Activated CD8-positive, alpha-beta T cell treated with anti-CD3 and anti-CD28 coated beads for 36 hours (primary cell): ENCODE measurements around the gene AGPAT2. TPM values are rescaled to one million over a fixed set of nuclear protein-coding genes. Genes with fewer than 3 reads are reported as not detected.
A peak's percentile ranks its signal among the peaks of the same experiment; 100 is the strongest.

Experiments
- ATAC-seq: fragments of 200-7000 bp; cut with Tn5 transposase; one replicate; pipeline ENCODE4 v1.10.0; 2021; ENCODE audit warnings: mild to moderate bottlenecking, moderate library complexity
- CTCF ChIA-PET: fragments of 350-600 bp; sonication (Branson Sonifier 250); formaldehyde crosslinking; loops from one replicate; lab custom pipeline; 2021; ENCODE audit warnings: antibody characterized with exemption; lab: Charles Lee
- POLR2A ChIA-PET: fragments of 350-600 bp; sonication (Branson Sonifier 250); formaldehyde crosslinking; loops from one replicate; lab custom pipeline; 2021; ENCODE audit warnings: antibody characterized with exemption; lab: Charles Lee
- DNase-seq: peaks from one replicate; pipeline ENCODE4 v3.0.0-alpha.2; 2020
- H3K27ac Mint-ChIP-seq: one replicate; pipeline ENCODE4 v1.8.0; 2021; ENCODE audit warnings: mild to moderate bottlenecking, mixed read lengths
- H3K27me3 Mint-ChIP-seq: one replicate; pipeline ENCODE4 v1.8.0; 2021; ENCODE audit warnings: mixed read lengths
- H3K36me3 Mint-ChIP-seq: one replicate; pipeline ENCODE4 v1.8.0; 2021; ENCODE audit warnings: low read depth, mixed read lengths
- H3K4me1 Mint-ChIP-seq: one replicate; pipeline ENCODE4 v1.8.0; 2021; ENCODE audit warnings: low read depth, mixed read lengths
- H3K4me3 Mint-ChIP-seq: one replicate; pipeline ENCODE4 v1.8.0; 2021; ENCODE audit warnings: mild to moderate bottlenecking, moderate library complexity, mixed read lengths
- H3K9me3 Mint-ChIP-seq: one replicate; pipeline ENCODE4 v1.8.0; 2021; ENCODE audit warnings: mixed read lengths
- intact Hi-C: fragments of 100-400 bp; cut with micrococcal nuclease; formaldehyde crosslinking; loops from one replicate; pipeline ENCODE4 v1.10.0; 2022
- total RNA-seq, 2 experiments: library from RNA; stranded (reverse); gene quantifications; one replicate each; pipeline ENCODE4 v1.2.3, GENCODE V29; 2021
- TF ChIP-seq, protein P1 (sequence below): fragments of 200-600 bp; IDR thresholded peaks from one replicate; pipeline ENCODE4 v1.8.0; 2022; ENCODE audit warnings: antibody characterized with exemption, mild to moderate bottlenecking

AGPAT2 gene
- total RNA-seq, 2 experiments from 2014 or later, result 11.3 to 11.8 TPM

DNA sequence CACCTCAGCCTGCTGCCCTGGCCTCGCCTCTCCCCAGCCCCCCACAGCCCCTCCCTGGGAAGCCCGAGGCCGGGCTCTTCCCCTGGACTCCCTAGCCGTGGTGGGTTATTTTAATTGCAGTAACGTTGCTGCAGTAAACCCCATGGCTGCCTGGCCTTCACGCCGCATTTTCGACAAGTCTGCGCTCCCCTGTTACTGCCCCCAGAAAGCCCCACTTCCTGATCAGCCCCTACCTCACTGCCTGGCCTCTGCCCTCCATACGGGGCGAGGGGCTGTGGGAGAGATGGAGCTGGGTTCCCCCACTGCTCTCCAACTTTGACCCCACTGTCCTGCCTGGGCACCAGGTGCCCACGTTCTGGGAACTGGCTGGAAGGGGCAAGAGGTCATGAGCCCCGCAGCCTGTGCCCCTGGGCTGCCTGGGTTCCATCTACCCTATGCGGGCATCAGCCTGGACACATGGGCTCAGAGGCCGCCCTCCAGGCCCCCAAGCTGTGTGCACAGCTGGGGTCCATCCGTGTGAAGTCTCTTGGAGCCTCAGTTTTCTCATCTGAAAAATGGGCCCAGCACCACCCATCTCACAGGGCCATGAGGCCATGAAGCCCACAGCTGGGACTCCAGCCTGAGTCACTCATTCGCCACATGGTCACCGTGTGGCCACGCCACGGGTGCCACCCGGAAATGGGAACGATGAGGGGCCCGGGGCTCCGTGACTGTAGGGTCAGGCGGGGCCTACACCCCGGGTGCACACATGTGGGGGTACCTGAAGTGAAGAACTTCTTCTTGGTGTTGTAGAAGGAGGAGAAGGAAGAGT is 13.1 kb downstream of the AGPAT2 start:
- no peak overlapping the region for H3K27ac Mint-ChIP-seq
- TF ChIP-seq, protein P1, sequence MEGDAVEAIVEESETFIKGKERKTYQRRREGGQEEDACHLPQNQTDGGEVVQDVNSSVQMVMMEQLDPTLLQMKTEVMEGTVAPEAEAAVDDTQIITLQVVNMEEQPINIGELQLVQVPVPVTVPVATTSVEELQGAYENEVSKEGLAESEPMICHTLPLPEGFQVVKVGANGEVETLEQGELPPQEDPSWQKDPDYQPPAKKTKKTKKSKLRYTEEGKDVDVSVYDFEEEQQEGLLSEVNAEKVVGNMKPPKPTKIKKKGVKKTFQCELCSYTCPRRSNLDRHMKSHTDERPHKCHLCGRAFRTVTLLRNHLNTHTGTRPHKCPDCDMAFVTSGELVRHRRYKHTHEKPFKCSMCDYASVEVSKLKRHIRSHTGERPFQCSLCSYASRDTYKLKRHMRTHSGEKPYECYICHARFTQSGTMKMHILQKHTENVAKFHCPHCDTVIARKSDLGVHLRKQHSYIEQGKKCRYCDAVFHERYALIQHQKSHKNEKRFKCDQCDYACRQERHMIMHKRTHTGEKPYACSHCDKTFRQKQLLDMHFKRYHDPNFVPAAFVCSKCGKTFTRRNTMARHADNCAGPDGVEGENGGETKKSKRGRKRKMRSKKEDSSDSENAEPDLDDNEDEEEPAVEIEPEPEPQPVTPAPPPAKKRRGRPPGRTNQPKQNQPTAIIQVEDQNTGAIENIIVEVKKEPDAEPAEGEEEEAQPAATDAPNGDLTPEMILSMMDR, result no peak
- H3K4me1 Mint-ChIP-seq, result no peaks in the 10 kb centered on the region
- no peak for DNase-seq
- CTCF ChIA-PET, result interaction anchor here (1.0 to 1.1 kb wide), 2 partner anchors 8 to 10 kb away, joined by 3 to 4 read pairs; no protein-coding TSS in a partner anchor
- H3K27me3 Mint-ChIP-seq, result no peaks in the 10 kb centered on the region
- POLR2A ChIA-PET, result interaction anchor here (2.6 kb wide), 1 partner anchor 53 kb away, joined by 6 read pairs; no protein-coding TSS in a partner anchor
- no peaks in the 10 kb centered on the region for H3K9me3 Mint-ChIP-seq
- ATAC-seq, result no peak
- no peaks in the 10 kb centered on the region for H3K36me3 Mint-ChIP-seq
- intact Hi-C loops, result no loop called here
- H3K4me3 Mint-ChIP-seq, result no peak overlapping the region

DNA sequence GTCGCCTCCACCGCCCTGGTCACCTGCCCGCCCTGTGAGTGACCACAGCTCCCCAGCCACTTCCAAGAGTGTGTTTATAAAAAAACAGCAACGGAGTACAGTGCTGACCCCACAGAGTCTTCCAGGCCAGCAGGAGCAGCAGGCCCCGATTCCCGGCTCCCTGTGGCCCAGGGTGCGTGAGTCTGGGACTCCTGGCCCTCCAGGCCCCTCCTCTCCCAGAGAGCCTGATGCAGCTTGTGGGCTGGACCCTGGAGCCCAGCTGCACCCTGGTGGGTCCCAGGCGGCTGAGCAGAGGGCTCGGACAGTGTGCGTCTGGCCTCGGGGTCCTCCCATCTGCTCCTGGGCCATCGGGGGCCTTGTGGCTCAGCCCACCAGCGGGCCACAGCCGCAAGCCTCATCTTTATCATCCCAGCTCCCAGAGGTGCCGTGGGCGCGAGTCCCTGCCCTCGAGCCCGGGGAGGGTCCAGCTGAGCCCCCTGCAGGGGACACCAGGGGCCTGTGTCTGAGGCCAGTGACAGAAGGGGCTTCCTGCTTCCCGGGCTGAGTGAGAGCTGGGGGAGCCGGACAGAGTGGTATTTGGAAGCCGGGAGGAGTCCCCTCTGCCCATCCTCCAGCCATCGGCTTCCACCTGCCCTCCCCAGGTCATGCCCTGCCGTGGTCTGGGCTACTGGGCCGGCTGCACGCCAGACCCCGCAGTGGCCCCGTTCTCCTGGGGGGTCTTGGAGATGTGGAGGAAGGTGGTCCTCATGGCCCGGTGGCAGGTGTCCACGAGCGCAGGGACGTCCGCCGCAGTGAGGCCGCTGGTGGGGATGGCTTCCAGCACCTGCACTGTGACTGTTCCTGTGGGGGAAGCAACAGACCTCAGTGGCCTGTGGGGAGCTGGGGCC is 13.9 kb downstream of the AGPAT2 start:
- no peaks in the 10 kb centered on the region for H3K36me3 Mint-ChIP-seq
- no peaks in the 10 kb centered on the region for H3K9me3 Mint-ChIP-seq
- H3K4me3 Mint-ChIP-seq, result no peak overlapping the region
- POLR2A ChIA-PET, result interaction anchor here (2.6 kb wide), 1 partner anchor 54 kb away, joined by 6 read pairs; no protein-coding TSS in a partner anchor
- CTCF ChIA-PET, result interaction anchor here (1.1 to 2.5 kb wide), 3 partner anchors 9 to 98 kb away, joined by 4 to 11 read pairs (median 6); partner anchors contain the start of gene EGFL7
- ATAC-seq (no peak), DNase-seq (no peak)
- no peak overlapping the region for H3K27ac Mint-ChIP-seq
- intact Hi-C loops, result no loop called here
- TF ChIP-seq, protein P1, result no peak
- H3K27me3 Mint-ChIP-seq, result no peaks in the 10 kb centered on the region
- H3K4me1 Mint-ChIP-seq, result no peaks in the 10 kb centered on the region

DNA sequence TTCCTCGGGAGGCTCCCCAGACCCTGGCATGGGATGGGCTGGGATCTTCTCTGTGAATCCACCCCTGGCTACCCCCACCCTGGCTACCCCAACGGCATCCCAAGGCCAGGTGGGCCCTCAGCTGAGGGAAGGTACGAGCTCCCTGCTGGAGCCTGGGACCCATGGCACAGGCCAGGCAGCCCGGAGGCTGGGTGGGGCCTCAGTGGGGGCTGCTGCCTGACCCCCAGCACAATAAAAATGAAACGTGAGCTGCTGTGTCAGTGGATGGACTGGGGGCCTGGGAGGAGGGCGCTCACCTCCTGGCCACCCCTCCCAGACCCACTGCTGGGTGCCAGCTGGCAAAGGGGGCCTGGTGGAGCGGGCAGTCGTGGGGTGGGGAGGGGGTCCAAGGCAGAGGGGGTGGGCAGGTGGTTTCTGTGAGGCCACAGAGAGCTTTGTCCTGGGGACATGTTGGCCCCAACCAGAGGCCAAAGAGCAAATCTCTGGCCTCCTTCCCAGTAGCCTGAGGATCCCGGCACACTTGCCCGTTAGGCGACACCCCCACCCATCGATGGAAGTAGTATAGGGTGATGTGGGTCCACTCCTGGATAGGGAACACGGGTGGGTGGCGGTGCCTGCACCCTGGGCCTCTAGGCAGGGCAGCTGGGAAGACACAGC is 14.7 kb downstream of the AGPAT2 start:
- ATAC-seq (no peak), DNase-seq (no peak)
- intact Hi-C loops, result no loop called here
- no peaks in the 10 kb centered on the region for H3K36me3 Mint-ChIP-seq
- no peak overlapping the region for H3K27ac Mint-ChIP-seq
- TF ChIP-seq, protein P1, result no peak
- no peaks in the 10 kb centered on the region for H3K9me3 Mint-ChIP-seq
- ChIA-PET POLR2A (interaction anchor here (1.5 kb wide), 1 partner anchor 54 kb away, joined by 4 read pairs; no protein-coding TSS in a partner anchor), CTCF (interaction anchor here (0.8 to 2.5 kb wide), 16 partner anchors 9 to 188 kb away, joined by 3 to 21 read pairs (median 4); partner anchors contain the start of gene EGFL7)
- H3K4me3 Mint-ChIP-seq, result no peak overlapping the region
- no peaks in the 10 kb centered on the region for H3K27me3 Mint-ChIP-seq
- no peaks in the 10 kb centered on the region for H3K4me1 Mint-ChIP-seq

- Mint-ChIP-seq H3K9me3 (no peaks in the 10 kb centered on the region), H3K4me1 (no peaks in the 10 kb centered on the region), H3K36me3 (no peaks in the 10 kb centered on the region), H3K27ac (no peak overlapping the region), H3K27me3 (no peaks in the 10 kb centered on the region), H3K4me3 (no peak overlapping the region)
- ATAC-seq (peak; percentile 67), DNase-seq (peak; percentile 60)
- CTCF ChIA-PET, result interaction anchor here (0.8 to 2.5 kb wide), 27 partner anchors 10 to 320 kb away, joined by 3 to 21 read pairs (median 4); partner anchors contain the start of genes EGFL7 and PAXX
- TF ChIP-seq, protein P1, result peak; percentile 87
- POLR2A ChIA-PET, result interaction anchor here (1.5 kb wide), 1 partner anchor 55 kb away, joined by 4 read pairs; no protein-coding TSS in a partner anchor
- intact Hi-C loops, result no loop called here
Measured at GRCh38 chr9:136671646-136672430, 15.4 kb downstream of the AGPAT2 start.
